GM12875 (cell line): ENCODE data around the gene AP3D1.
A peak's percentile ranks its signal among the peaks of the same experiment; 100 is the strongest.

Source experiments
- H3K4me3 ChIP-seq: one replicate; pipeline ENCODE4 v1.5.1; 2011; ENCODE audit warnings: low read depth, low read length, control low read depth
- TF ChIP-seq, protein P1 (sequence below): IDR thresholded peaks from 2 replicates; pipeline ENCODE4 v1.5.1; 2011; ENCODE audit warnings: low read depth, mild to moderate bottlenecking, control low read depth, inconsistent platforms, low read length, moderate library complexity, borderline replicate concordance; ENCODE audit not compliant: insufficient read depth

AP3D1 gene

DNA sequence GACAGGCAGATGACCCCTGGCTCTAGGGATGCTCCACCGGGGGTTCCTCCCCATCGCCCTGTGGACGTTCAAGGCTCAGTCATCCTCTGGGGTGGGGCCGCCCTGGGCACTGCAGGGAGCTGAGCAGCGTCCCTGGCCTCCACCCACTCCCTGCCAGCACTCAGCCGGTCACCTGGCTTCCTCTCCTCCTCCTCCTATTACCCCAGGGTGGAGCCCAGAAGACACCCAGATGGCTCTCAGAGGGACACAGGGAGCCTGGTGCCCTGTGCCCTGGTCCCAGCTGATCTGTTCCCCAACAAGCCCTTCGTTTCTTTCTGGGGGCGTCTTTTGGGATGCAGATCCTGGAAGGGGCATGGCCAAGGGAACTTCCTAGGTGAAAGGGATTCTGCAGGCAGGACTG lies 96.6 kb downstream of the AP3D1 start:
- H3K4me3 ChIP-seq, result no peak overlapping the region
- TF ChIP-seq, protein P1, sequence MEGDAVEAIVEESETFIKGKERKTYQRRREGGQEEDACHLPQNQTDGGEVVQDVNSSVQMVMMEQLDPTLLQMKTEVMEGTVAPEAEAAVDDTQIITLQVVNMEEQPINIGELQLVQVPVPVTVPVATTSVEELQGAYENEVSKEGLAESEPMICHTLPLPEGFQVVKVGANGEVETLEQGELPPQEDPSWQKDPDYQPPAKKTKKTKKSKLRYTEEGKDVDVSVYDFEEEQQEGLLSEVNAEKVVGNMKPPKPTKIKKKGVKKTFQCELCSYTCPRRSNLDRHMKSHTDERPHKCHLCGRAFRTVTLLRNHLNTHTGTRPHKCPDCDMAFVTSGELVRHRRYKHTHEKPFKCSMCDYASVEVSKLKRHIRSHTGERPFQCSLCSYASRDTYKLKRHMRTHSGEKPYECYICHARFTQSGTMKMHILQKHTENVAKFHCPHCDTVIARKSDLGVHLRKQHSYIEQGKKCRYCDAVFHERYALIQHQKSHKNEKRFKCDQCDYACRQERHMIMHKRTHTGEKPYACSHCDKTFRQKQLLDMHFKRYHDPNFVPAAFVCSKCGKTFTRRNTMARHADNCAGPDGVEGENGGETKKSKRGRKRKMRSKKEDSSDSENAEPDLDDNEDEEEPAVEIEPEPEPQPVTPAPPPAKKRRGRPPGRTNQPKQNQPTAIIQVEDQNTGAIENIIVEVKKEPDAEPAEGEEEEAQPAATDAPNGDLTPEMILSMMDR, result no peak

- TF ChIP-seq, protein P1, result no peak
These were observed 97.6 kb downstream of the AP3D1 start for GRCh38 chr19:2053601-2054389.

DNA sequence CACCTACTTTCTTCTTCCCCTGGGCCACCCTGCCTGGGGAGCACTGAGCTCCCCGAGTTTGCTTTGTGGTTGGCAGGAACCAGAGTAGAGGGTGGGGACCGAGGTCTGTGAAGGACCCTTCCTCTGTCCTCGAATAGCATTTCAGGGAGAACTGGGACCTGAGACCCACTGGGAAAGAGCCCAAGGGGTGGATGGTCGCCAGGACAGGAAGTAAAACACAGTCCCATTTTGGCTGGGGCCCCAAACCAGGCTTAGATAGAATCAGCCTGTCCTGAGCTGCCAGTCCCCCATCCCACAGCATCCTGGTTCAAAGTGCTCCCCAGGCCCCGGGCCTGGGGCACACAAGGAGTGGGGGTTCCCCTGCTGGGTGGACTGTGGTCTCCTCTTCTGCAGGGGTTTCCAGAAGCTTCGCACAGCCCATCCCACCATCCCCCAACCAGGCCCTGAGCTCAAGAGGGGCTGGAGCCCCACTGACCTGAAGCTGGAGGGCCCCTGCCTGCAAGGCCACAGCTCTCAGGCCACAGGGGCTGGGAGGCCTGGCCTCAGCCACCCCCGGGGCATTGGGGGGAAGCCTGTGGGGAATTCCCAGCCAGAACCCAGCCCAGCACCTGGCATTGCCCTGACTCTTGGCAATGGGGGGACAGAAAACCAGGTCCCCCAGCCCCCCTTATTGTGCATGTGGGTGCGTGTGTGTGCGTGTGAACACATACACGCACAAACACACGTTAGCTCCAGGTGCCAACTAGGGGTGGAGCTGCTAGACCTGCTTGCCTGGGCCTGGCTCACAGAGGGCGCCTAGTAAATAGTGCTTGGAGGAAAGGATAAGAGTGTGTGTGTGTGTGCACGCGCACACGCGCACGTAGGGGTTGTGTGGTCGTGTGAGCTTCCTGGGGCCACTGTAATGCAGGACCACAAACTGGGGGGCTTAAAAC lies 99.3 kb downstream of the AP3D1 start:
- no peak overlapping the region for H3K4me3 ChIP-seq
- TF ChIP-seq, protein P1, result no peak

More at GRCh38 chr19:2053601-2054389, 97.6 kb downstream of the AP3D1 start:
- no peak overlapping the region for H3K4me3 ChIP-seq

GRCh38 chr19:2050991-2051772 lies 100.2 kb downstream of the AP3D1 start, which contains the start of gene MKNK2:
Gene MKNK2, minus strand, starts transcription at chr19:2051244. Its CDS starts 393 bp downstream, at chr19:2050851.
- H3K4me3 ChIP-seq, result peak within 1 kb of the TSS; percentile 96
- TF ChIP-seq, protein P1, result peak; percentile 61
